ENCODE data around the gene OR10J5. TPM values are rescaled to one million over a fixed set of nuclear protein-coding genes. Genes with fewer than 3 reads are reported as not detected.

The OR10J5 gene
- total RNA-seq, 2 donors from 2014 or later = not detected

- DNase-seq = no peak
- Histone ChIP-seq H3K4me1 (no peaks in the 10 kb centered on the region), H3K27me3 (no peaks in the 10 kb centered on the region), H3K36me3 (no peaks in the 10 kb centered on the region), H3K4me3 (no peak overlapping the region), H3K27ac (no peak overlapping the region), H3K9ac (ENCODE audit: low read depth in 2 of 2, low read length in 2 of 2) (no peak overlapping the region), H3K9me3 (no peaks in the 10 kb centered on the region)
- no peak for TF ChIP-seq CTCF (IDR thresholded peaks at IDR 0.05)
- intact Hi-C loops (cut with DNase I) = no loop called here
Observed at GRCh38 chr1:159562680-159563079, 26.9 kb upstream of the OR10J5 start.

GRCh38 chr1:159561497-159561896 is 25.7 kb upstream of the OR10J5 start:
- intact Hi-C loops (cut with DNase I) = no loop called here
- no peaks in the 10 kb centered on the region for H3K36me3 ChIP-seq
- DNase-seq = no peak
- no peak overlapping the region for H3K4me3 ChIP-seq
- no peaks in the 10 kb centered on the region for H3K9me3 ChIP-seq
- no peak overlapping the region for H3K9ac ChIP-seq (ENCODE audit: low read depth in 2 of 2, low read length in 2 of 2)
- H3K4me1 ChIP-seq = no peaks in the 10 kb centered on the region
- no peak overlapping the region for H3K27ac ChIP-seq
- no peaks in the 10 kb centered on the region for H3K27me3 ChIP-seq
- TF ChIP-seq CTCF (IDR thresholded peaks at IDR 0.05) = no peak

- no peaks in the 10 kb centered on the region for H3K27me3 ChIP-seq
- no peaks in the 10 kb centered on the region for H3K36me3 ChIP-seq
- DNase-seq = no peak
- H3K27ac ChIP-seq = no peak overlapping the region
- no peaks in the 10 kb centered on the region for H3K9me3 ChIP-seq
- intact Hi-C loops (cut with DNase I) = no loop called here
- H3K9ac ChIP-seq (ENCODE audit: low read depth in 2 of 2, low read length in 2 of 2) = no peak overlapping the region
- no peak overlapping the region for H3K4me3 ChIP-seq
- H3K4me1 ChIP-seq = no peaks in the 10 kb centered on the region
- TF ChIP-seq CTCF (IDR thresholded peaks at IDR 0.05) = no peak
Observed at GRCh38 chr1:159560599-159560998, 24.8 kb upstream of the OR10J5 start.

- no peak overlapping the region for H3K4me3 ChIP-seq
- no peak overlapping the region for H3K9ac ChIP-seq (ENCODE audit: low read depth in 2 of 2, low read length in 2 of 2)
- H3K4me1 ChIP-seq = no peaks in the 10 kb centered on the region
- no peak for TF ChIP-seq CTCF (IDR thresholded peaks at IDR 0.05)
- intact Hi-C loops (cut with DNase I) = no loop called here
- H3K36me3 ChIP-seq = no peaks in the 10 kb centered on the region
- no peak for DNase-seq
- H3K27ac ChIP-seq = no peak overlapping the region
- no peaks in the 10 kb centered on the region for H3K9me3 ChIP-seq
- H3K27me3 ChIP-seq = no peaks in the 10 kb centered on the region
Observed at GRCh38 chr1:159556931-159557369, 21.1 kb upstream of the OR10J5 start.

- no peak for TF ChIP-seq CTCF (IDR thresholded peaks at IDR 0.05)
- DNase-seq = no peak
- no peaks in the 10 kb centered on the region for H3K4me1 ChIP-seq
- H3K9ac ChIP-seq (ENCODE audit: low read depth in 2 of 2, low read length in 2 of 2) = no peak overlapping the region
- H3K27ac ChIP-seq = no peak overlapping the region
- no peaks in the 10 kb centered on the region for H3K36me3 ChIP-seq
- no peak overlapping the region for H3K4me3 ChIP-seq
- H3K27me3 ChIP-seq = no peaks in the 10 kb centered on the region
- intact Hi-C loops (cut with DNase I) = no loop called here
- H3K9me3 ChIP-seq = no peaks in the 10 kb centered on the region
Observed at GRCh38 chr1:159554696-159555095, 18.9 kb upstream of the OR10J5 start.

- no peak overlapping the region for H3K27ac ChIP-seq
- no peak for DNase-seq
- intact Hi-C loops (cut with DNase I) = no loop called here
- TF ChIP-seq CTCF (IDR thresholded peaks at IDR 0.05) = no peak
- no peaks in the 10 kb centered on the region for H3K36me3 ChIP-seq
- H3K27me3 ChIP-seq = no peaks in the 10 kb centered on the region
- H3K9ac ChIP-seq (ENCODE audit: low read depth in 2 of 2, low read length in 2 of 2) = no peak overlapping the region
- H3K9me3 ChIP-seq = no peaks in the 10 kb centered on the region
- no peaks in the 10 kb centered on the region for H3K4me1 ChIP-seq
- no peak overlapping the region for H3K4me3 ChIP-seq
Observed at GRCh38 chr1:159554261-159554660, 18.5 kb upstream of the OR10J5 start.

Data from colonic mucosa (tissue), 4 donors.